ENCODE results near the gene CAPN3.

CAPN3 gene

GRCh38 chr15:42395838-42396237 is 36.5 kb downstream of the CAPN3 start:
- Histone ChIP-seq H3K4me2 (ENCODE audit: low read depth, low read length) (no peak overlapping the region), H3K9ac (ENCODE audit: low read length) (no peak overlapping the region), H3F3A (ENCODE audit: insufficient read depth, low read length) (no peaks in the 10 kb centered on the region), H3K36me3 (replicated peaks; ENCODE audit: insufficient read depth, low read length) (no peaks in the 10 kb centered on the region), H3K9me2 (replicated peaks; ENCODE audit: insufficient read depth, low read length) (no peaks in the 10 kb centered on the region), H3K27me3 (replicated peaks; ENCODE audit: insufficient read depth, low read length) (no peaks in the 10 kb centered on the region), H3K79me2 (ENCODE audit: low read length) (no peaks in the 10 kb centered on the region), H3K4me3 (ENCODE audit: low read length) (no peak overlapping the region), H3K27ac (ENCODE audit: low read length) (no peak overlapping the region), H3K9me3 (replicated peaks; ENCODE audit: insufficient read depth, low read length) (no peaks in the 10 kb centered on the region), H3K4me1 (ENCODE audit: low read length) (no peaks in the 10 kb centered on the region), H2AFZ (ENCODE audit: low read length) (no peak overlapping the region), H4K20me1 (ENCODE audit: insufficient read depth, low read length) (no peaks in the 10 kb centered on the region)
- no peak for TF ChIP-seq EZH2 (optimal IDR thresholded peaks at IDR 0.05; ENCODE audit: low read depth, low read length)
- no peak for TF ChIP-seq EZH2phosphoT487 (IDR thresholded peaks at IDR 0.05; ENCODE audit: low read length)
- TF ChIP-seq, protein P1, sequence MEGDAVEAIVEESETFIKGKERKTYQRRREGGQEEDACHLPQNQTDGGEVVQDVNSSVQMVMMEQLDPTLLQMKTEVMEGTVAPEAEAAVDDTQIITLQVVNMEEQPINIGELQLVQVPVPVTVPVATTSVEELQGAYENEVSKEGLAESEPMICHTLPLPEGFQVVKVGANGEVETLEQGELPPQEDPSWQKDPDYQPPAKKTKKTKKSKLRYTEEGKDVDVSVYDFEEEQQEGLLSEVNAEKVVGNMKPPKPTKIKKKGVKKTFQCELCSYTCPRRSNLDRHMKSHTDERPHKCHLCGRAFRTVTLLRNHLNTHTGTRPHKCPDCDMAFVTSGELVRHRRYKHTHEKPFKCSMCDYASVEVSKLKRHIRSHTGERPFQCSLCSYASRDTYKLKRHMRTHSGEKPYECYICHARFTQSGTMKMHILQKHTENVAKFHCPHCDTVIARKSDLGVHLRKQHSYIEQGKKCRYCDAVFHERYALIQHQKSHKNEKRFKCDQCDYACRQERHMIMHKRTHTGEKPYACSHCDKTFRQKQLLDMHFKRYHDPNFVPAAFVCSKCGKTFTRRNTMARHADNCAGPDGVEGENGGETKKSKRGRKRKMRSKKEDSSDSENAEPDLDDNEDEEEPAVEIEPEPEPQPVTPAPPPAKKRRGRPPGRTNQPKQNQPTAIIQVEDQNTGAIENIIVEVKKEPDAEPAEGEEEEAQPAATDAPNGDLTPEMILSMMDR (IDR thresholded peaks at IDR 0.05; ENCODE audit: low read length) = no peak
- DNase-seq = no peak

DNA sequence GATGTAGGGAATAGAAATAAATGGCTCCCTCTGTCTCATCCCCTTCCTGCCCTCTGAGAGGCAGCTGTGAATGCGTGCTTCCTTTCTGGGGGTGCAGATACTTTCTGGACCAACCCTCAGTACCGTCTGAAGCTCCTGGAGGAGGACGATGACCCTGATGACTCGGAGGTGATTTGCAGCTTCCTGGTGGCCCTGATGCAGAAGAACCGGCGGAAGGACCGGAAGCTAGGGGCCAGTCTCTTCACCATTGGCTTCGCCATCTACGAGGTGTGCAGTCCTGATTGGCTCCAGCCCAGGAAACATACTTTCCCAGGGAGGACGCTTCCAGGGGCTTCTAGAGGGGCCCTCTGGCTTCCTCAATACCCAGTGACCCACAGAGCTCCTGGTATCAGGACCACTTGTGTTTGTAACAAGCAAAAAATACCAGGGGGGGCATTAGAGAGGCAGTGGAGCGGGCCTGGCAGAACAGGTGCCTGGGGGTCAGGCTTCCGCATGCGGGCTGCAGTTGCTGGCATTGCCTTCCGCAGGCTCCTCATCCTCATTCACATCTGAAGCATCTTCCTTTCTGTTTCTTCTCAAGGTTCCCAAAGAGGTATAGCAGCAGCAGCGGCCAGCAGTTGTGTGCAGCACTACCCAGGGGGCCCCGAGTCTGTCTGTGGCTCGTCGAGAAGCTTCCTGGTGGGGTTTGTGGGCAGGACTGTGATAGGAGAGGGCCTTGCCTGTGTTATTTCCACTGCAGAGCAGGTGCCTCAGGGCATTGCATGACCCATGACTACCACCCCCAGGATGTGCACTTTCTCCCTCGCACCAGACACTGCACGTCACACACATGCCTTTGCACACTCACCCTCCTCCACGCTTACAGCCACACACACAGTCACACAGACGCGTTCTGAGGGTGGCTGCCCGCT is 42.5 kb downstream of the CAPN3 start:
- H3K27ac ChIP-seq (ENCODE audit: low read length) = no peak overlapping the region
- H3K36me3 ChIP-seq (replicated peaks; ENCODE audit: insufficient read depth, low read length) = no peaks in the 10 kb centered on the region
- H3K9ac ChIP-seq (ENCODE audit: low read length) = no peak overlapping the region
- no peak overlapping the region for H3K4me2 ChIP-seq (ENCODE audit: low read depth, low read length)
- H3K79me2 ChIP-seq (ENCODE audit: low read length) = no peaks in the 10 kb centered on the region
- no peaks in the 10 kb centered on the region for H4K20me1 ChIP-seq (ENCODE audit: insufficient read depth, low read length)
- no peak overlapping the region for H2AFZ ChIP-seq (ENCODE audit: low read length)
- no peaks in the 10 kb centered on the region for H3K4me1 ChIP-seq (ENCODE audit: low read length)
- TF ChIP-seq EZH2phosphoT487 (IDR thresholded peaks at IDR 0.05; ENCODE audit: low read length) (no peak), EZH2 (optimal IDR thresholded peaks at IDR 0.05; ENCODE audit: low read depth, low read length) (no peak)
- TF ChIP-seq, protein P1 (IDR thresholded peaks at IDR 0.05; ENCODE audit: low read length) = no peak
- H3K9me2 ChIP-seq (replicated peaks; ENCODE audit: insufficient read depth, low read length) = no peaks in the 10 kb centered on the region
- H3K9me3 ChIP-seq (replicated peaks; ENCODE audit: insufficient read depth, low read length) = no peaks in the 10 kb centered on the region
- H3K27me3 ChIP-seq (replicated peaks; ENCODE audit: insufficient read depth, low read length) = no peaks in the 10 kb centered on the region
- H3K4me3 ChIP-seq (ENCODE audit: low read length) = no peak overlapping the region
- no peak for DNase-seq
- no peaks in the 10 kb centered on the region for H3F3A ChIP-seq (ENCODE audit: insufficient read depth, low read length)

- no peaks in the 10 kb centered on the region for H3K36me3 ChIP-seq (replicated peaks; ENCODE audit: insufficient read depth, low read length)
- no peak overlapping the region for H3K4me3 ChIP-seq (ENCODE audit: low read length)
- no peaks in the 10 kb centered on the region for H3K4me1 ChIP-seq (ENCODE audit: low read length)
- H3K9me3 ChIP-seq (replicated peaks; ENCODE audit: insufficient read depth, low read length) = no peaks in the 10 kb centered on the region
- no peaks in the 10 kb centered on the region for H3K79me2 ChIP-seq (ENCODE audit: low read length)
- no peaks in the 10 kb centered on the region for H3F3A ChIP-seq (ENCODE audit: insufficient read depth, low read length)
- no peak overlapping the region for H2AFZ ChIP-seq (ENCODE audit: low read length)
- no peaks in the 10 kb centered on the region for H3K9me2 ChIP-seq (replicated peaks; ENCODE audit: insufficient read depth, low read length)
- H3K27me3 ChIP-seq (replicated peaks; ENCODE audit: insufficient read depth, low read length) = no peaks in the 10 kb centered on the region
- H3K27ac ChIP-seq (ENCODE audit: low read length) = no peak overlapping the region
- TF ChIP-seq EZH2 (optimal IDR thresholded peaks at IDR 0.05; ENCODE audit: low read depth, low read length) (no peak), EZH2phosphoT487 (IDR thresholded peaks at IDR 0.05; ENCODE audit: low read length) (no peak)
- TF ChIP-seq, protein P1 (IDR thresholded peaks at IDR 0.05; ENCODE audit: low read length) = no peak
- H3K9ac ChIP-seq (ENCODE audit: low read length) = no peak overlapping the region
- DNase-seq = no peak
- no peaks in the 10 kb centered on the region for H4K20me1 ChIP-seq (ENCODE audit: insufficient read depth, low read length)
- no peak overlapping the region for H3K4me2 ChIP-seq (ENCODE audit: low read depth, low read length)
Measured at GRCh38 chr15:42402455-42403205, 43.3 kb downstream of the CAPN3 start.

All from MM.1S (cell line).